Suprapubic skin (tissue), 3 donors: ENCODE results near the gene CYP3A7.

Experiments used
- EP300 ChIP-seq: sonication (generic); formaldehyde crosslinking; IDR thresholded peaks from one replicate; pipeline ENCODE4 v1.6.1; 2017; ENCODE audit warnings: antibody characterized with exemption
- POLR2A ChIP-seq, 2 donors: fragments of 450-650 bp; IDR thresholded peaks; one replicate each; pipeline ENCODE4 v1.6.1; 2017; ENCODE audit warnings: antibody characterized with exemption in 2 of 2, mild to moderate bottlenecking in 2 of 2, moderate library complexity in 2 of 2
- TF ChIP-seq, protein P1 (sequence below), 2 donors: fragments of 200-600 bp in 1 of 2; fragments of 450-650 bp in 1 of 2; sonication (generic) in 1 of 2; IDR thresholded peaks; one replicate each; pipeline ENCODE4 v1.5.1; 2016 to 2019; ENCODE audit warnings: antibody characterized with exemption in 2 of 2, mild to moderate bottlenecking in 1 of 2, moderate library complexity in 1 of 2

DNA sequence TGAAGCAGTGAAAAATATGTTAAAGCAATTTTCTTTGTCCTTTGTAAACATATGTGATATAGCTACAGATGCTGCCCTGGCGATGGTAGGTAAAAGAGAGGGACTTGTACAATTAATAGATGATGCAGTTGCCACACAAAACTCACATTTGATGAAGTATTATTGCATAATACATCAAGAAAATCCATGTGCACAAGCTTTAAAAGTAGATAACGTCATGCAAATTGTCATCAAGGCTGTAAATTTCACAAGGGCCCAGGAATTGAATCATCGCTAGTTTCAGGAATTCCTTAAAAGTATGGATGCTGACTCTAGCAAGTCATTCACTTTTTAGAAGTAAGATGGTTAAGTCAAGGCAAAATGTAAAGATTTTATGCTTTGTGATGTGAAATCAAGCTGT is 65.2 kb downstream of the CYP3A7 start:
- TF ChIP-seq, protein P1, sequence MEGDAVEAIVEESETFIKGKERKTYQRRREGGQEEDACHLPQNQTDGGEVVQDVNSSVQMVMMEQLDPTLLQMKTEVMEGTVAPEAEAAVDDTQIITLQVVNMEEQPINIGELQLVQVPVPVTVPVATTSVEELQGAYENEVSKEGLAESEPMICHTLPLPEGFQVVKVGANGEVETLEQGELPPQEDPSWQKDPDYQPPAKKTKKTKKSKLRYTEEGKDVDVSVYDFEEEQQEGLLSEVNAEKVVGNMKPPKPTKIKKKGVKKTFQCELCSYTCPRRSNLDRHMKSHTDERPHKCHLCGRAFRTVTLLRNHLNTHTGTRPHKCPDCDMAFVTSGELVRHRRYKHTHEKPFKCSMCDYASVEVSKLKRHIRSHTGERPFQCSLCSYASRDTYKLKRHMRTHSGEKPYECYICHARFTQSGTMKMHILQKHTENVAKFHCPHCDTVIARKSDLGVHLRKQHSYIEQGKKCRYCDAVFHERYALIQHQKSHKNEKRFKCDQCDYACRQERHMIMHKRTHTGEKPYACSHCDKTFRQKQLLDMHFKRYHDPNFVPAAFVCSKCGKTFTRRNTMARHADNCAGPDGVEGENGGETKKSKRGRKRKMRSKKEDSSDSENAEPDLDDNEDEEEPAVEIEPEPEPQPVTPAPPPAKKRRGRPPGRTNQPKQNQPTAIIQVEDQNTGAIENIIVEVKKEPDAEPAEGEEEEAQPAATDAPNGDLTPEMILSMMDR (IDR thresholded peaks at IDR 0.05) = no peak
- TF ChIP-seq EP300 = no peak
- TF ChIP-seq POLR2A (IDR thresholded peaks at IDR 0.05) = no peak
